PC-3 (cell line): Measurements from ENCODE around the gene SARDH. TPM values are rescaled to one million over a fixed set of nuclear protein-coding genes. Genes with fewer than 3 reads are reported as not detected.
"Not testable (repeated sequence)": the region's sequence is repeated elsewhere in the genome, so short reads cannot be mapped to it uniquely, and the experiment has no call there.

ENCODE experiments used
- ATAC-seq: fragments of 200-7000 bp; cut with Tn5 transposase; 2 replicates; pipeline ENCODE4 v1.9.1; 2020; ENCODE audit warnings: mild to moderate bottlenecking, moderate library complexity
- BruUV-seq: library from RNA; stranded (reverse); fragments of 400-500 nt; replicated peaks from 2 replicates; lab custom pipeline; 2021; lab: Mats Ljungman, UMichigan
- CTCF ChIA-PET: fragments of 300-600 bp; sonication (Branson Sonifier 250); formaldehyde crosslinking; loops from one replicate; lab custom pipeline; 2022; ENCODE audit warnings: antibody characterized with exemption; lab: Charles Lee
- POLR2A ChIA-PET: fragments of 300-600 bp; sonication (Branson Sonifier 250); formaldehyde crosslinking; loops from one replicate; lab custom pipeline; 2022; ENCODE audit warnings: antibody characterized with exemption; ENCODE audit not compliant: unreplicated experiment; lab: Charles Lee
- DNase-seq: peaks from one replicate; pipeline ENCODE4 v3.0.0-alpha.2; 2015
- H2AFZ ChIP-seq: fragments of 300-600 bp; sonication (generic); 2 replicates; pipeline ENCODE4 v1.6.0; 2016; ENCODE audit warnings: antibody characterized with exemption, low read length
- H3F3A ChIP-seq: fragments of 300-600 bp; sonication (generic); one replicate; pipeline ENCODE4 v1.6.0; 2017; ENCODE audit warnings: antibody characterized with exemption, low read length, control low read depth, mild to moderate bottlenecking; ENCODE audit not compliant: unreplicated experiment
- H3K27ac ChIP-seq: fragments of 300-600 bp; sonication (generic); 2 replicates; pipeline ENCODE4 v1.5.1; 2016; ENCODE audit warnings: mild to moderate bottlenecking, low read length
- H3K27me3 ChIP-seq: fragments of 300-600 bp; sonication (generic); 2 replicates; pipeline ENCODE4 v1.6.1; 2016; ENCODE audit warnings: low read length, mixed read lengths
- H3K36me3 ChIP-seq: fragments of 300-600 bp; sonication (generic); 2 replicates; pipeline ENCODE4 v1.6.1; 2016; ENCODE audit warnings: low read depth, mixed run types, low read length, mixed read lengths
- H3K4me1 ChIP-seq: fragments of 300-600 bp; sonication (generic); 2 replicates; pipeline ENCODE4 v1.5.1; 2016; ENCODE audit warnings: low read length; ENCODE audit not compliant: insufficient read depth
- H3K4me2 ChIP-seq: fragments of 300-600 bp; sonication (generic); 2 replicates; pipeline ENCODE4 v1.6.0; 2016; ENCODE audit warnings: low read length
- H3K4me3 ChIP-seq: fragments of 300-600 bp; sonication (generic); 2 replicates; pipeline ENCODE4 v1.5.1; 2016; ENCODE audit warnings: mild to moderate bottlenecking, low read length, mixed read lengths
- H3K79me2 ChIP-seq: fragments of 300-600 bp; sonication (generic); 2 replicates; pipeline ENCODE4 v1.6.1; 2017; ENCODE audit warnings: low read length, mixed read lengths
- H3K9ac ChIP-seq: fragments of 300-600 bp; sonication (generic); 2 replicates; pipeline ENCODE4 v1.6.0; 2016; ENCODE audit warnings: mild to moderate bottlenecking, low read length
- H3K9me2 ChIP-seq: fragments of 300-600 bp; sonication (generic); replicated peaks from 2 replicates; pipeline ENCODE4 v1.6.1; 2016; ENCODE audit warnings: mixed run types, low read length, mixed read lengths
- H3K9me3 ChIP-seq: fragments of 300-600 bp; sonication (generic); 2 replicates; pipeline ENCODE4 v1.6.1; 2016; ENCODE audit warnings: low read length, mixed read lengths
- H4K20me1 ChIP-seq: fragments of 300-600 bp; sonication (generic); 2 replicates; pipeline ENCODE4 v1.6.1; 2016; ENCODE audit warnings: low read length, mixed read lengths
- EZH2 ChIP-seq: fragments of 300-600 bp; sonication (generic); IDR thresholded peaks from one replicate; pipeline ENCODE4 v1.6.1; 2017; ENCODE audit warnings: antibody characterized with exemption, mild to moderate bottlenecking, low read length; ENCODE audit not compliant: unreplicated experiment
- EZH2phosphoT487 ChIP-seq: fragments of 300-600 bp; sonication (generic); IDR thresholded peaks from 2 replicates; pipeline ENCODE4 v1.6.1; 2018; ENCODE audit warnings: mild to moderate bottlenecking, antibody characterized with exemption, low read length, borderline replicate concordance
- intact Hi-C: fragments of 100-400 bp; cut with micrococcal nuclease; formaldehyde crosslinking; loops from 2 replicates; pipeline ENCODE4 v1.9.0; 2023
- total RNA-seq: library from RNA; depleted of rRNA; stranded (reverse); fragments of >200 nt; gene quantifications from 2 replicates; pipeline ENCODE4 v1.2.3, GENCODE V29; 2014
- TF ChIP-seq, protein P1 (sequence below): fragments of 300-600 bp; sonication (generic); conservative IDR thresholded peaks from 2 replicates; pipeline ENCODE4 v1.5.1; 2017; ENCODE audit warnings: antibody characterized with exemption, low read depth, mild to moderate bottlenecking, low read length

Gene SARDH
- total RNA-seq, 1 experiment from 2014 or later: 3.4 TPM

DNA sequence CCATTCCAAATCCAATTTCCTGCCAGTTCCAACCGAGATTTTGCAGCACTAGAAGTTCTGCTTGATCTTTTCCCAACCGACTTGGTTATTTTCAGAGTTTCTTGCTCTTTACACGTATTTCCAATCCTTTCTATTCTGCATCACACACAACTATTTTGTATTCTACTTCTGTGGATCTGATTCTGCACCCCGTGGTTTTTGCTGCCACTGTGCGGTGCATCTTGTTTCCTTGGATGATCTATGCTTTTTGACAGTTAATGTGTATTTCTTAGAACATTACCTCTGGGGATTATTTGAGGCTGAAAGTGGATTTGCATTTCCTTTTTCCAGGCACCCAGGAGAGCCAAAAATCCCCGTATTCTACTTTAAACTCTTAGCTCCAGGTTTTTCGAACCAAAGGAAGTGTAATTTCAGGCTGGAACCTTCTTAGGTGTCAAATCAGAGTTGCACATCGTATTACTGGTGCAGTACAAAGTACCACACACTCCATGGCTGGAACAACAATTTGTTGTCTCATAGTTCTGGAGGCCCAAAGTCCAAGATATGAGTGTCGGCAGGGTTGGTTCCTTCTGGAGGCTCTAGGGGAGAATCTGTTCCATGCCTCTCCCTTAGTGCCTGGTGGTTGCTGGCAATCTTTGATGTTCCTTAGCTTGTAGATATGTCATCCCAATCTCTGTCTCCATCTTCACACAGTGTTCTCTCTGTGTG, 14.7 kb upstream of the SARDH start:
- no peak for TF ChIP-seq EZH2phosphoT487
- TF ChIP-seq EZH2: no peak
- TF ChIP-seq, protein P1, sequence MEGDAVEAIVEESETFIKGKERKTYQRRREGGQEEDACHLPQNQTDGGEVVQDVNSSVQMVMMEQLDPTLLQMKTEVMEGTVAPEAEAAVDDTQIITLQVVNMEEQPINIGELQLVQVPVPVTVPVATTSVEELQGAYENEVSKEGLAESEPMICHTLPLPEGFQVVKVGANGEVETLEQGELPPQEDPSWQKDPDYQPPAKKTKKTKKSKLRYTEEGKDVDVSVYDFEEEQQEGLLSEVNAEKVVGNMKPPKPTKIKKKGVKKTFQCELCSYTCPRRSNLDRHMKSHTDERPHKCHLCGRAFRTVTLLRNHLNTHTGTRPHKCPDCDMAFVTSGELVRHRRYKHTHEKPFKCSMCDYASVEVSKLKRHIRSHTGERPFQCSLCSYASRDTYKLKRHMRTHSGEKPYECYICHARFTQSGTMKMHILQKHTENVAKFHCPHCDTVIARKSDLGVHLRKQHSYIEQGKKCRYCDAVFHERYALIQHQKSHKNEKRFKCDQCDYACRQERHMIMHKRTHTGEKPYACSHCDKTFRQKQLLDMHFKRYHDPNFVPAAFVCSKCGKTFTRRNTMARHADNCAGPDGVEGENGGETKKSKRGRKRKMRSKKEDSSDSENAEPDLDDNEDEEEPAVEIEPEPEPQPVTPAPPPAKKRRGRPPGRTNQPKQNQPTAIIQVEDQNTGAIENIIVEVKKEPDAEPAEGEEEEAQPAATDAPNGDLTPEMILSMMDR: no peak
- DNase-seq (no peak), ATAC-seq (no peak)
- Histone ChIP-seq H3K4me1 (no peaks in the 10 kb centered on the region), H3K4me2 (no peak overlapping the region), H3K36me3 (no peaks in the 10 kb centered on the region), H2AFZ (no peak overlapping the region), H3K9me3 (no peaks in the 10 kb centered on the region), H3K9ac (no peak overlapping the region), H3K27me3 (no peaks in the 10 kb centered on the region), H3K27ac (no peak overlapping the region), H3F3A (no peaks in the 10 kb centered on the region), H3K9me2 (no peaks in the 10 kb centered on the region), H3K4me3 (no peak overlapping the region), H4K20me1 (no peaks in the 10 kb centered on the region), H3K79me2 (no peaks in the 10 kb centered on the region)
- intact Hi-C loops: no loop called here
- BruUV-seq: no TSS peak
- CTCF ChIA-PET: no interaction called here
- POLR2A ChIA-PET: no interaction called here

DNA sequence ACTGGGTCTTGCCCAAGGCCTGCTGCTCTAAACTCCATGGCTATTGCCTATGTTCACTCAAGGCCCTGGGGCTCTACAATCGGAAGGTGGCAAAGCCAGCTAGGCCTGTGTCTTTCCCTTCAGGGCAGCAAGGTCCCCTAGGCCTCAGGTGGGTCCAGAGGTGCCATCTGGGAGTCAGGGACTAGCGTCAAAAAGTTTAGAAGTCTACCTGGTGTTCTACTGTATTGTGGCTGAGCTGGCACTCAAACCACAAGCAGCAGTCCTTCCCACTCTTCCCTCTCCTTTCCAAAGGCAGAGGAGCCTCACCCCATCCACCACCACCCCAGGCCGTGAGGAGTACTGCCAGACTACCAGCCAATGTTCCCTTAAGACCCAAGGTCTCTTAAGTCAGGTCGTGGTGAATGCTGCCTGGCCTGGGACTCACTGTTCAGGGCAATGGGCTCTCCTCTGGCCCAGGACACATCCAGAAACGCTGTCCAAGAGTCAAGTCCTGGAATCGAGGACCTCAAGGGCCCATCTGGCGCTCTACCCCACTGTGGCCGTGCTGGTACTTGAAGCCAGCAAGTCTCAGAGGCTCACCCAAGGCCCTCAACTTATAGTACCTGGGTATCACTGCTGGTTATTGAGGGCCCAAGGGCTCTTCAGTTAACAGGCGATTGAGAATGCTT, 13.0 kb upstream of the SARDH start:
- no peak overlapping the region for H3K27ac ChIP-seq
- ChIA-PET CTCF (no interaction called here), POLR2A (no interaction called here)
- H3K79me2 ChIP-seq: no peaks in the 10 kb centered on the region
- no peaks in the 10 kb centered on the region for H3K9me2 ChIP-seq
- no peaks in the 10 kb centered on the region for H4K20me1 ChIP-seq
- no peaks in the 10 kb centered on the region for H3K27me3 ChIP-seq
- no peaks in the 10 kb centered on the region for H3K9me3 ChIP-seq
- H3K4me3 ChIP-seq: no peak overlapping the region
- TF ChIP-seq EZH2 (no peak), EZH2phosphoT487 (no peak)
- TF ChIP-seq, protein P1: no peak
- no peaks in the 10 kb centered on the region for H3K36me3 ChIP-seq
- no peak for ATAC-seq
- H3F3A ChIP-seq: no peaks in the 10 kb centered on the region
- DNase-seq: no peak
- no peak overlapping the region for H2AFZ ChIP-seq
- H3K4me1 ChIP-seq: no peaks in the 10 kb centered on the region
- intact Hi-C loops: no loop called here
- no peak overlapping the region for H3K9ac ChIP-seq
- no peak overlapping the region for H3K4me2 ChIP-seq
- BruUV-seq: no TSS peak

DNA sequence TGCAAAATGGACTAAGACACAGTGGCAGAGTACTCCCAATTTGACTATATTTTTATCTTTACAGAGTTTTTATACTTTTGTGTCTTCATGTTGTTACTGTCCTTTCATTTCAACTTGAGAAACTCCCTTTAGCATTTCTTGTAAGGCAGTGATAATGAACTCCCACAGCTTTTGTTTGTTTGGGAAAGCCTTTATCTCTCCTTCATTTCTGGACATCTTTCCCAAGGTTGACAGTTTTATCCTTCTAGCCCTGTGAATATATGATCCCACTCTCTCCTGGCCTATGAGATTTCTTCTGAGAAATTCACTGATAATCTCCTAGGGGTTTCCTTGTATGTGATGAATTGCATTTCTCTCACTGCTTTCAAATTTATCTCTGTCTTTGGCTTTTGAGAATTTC, 9.2 kb upstream of the SARDH start:
- ATAC-seq (no peak), DNase-seq (no peak)

DNA sequence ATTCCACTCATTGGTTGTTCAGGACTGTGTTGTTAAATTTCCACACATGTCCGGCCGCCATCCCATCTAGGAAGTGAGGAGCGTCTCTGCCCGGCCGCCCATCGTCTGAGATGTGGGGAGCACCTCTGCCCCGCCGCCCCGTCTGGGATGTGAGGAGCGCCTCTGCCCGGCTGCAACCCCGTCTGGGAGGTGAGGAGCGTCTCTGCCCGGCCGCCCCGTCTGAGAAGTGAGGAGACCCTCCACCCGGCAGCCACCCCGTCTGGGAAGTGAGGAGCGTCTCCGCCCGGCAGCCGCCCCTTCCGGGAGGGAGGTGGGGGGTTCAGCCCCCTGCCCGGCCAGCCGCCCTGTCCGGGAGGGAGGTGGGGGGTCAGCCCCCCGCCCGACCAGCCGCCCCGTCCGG, 6.4 kb upstream of the SARDH start:
- H3K4me3 ChIP-seq, H3K4me1 ChIP-seq, H4K20me1 ChIP-seq, H3K27ac ChIP-seq, H3F3A ChIP-seq, POLR2A ChIA-PET, CTCF ChIA-PET, ATAC-seq, H3K79me2 ChIP-seq, H3K9ac ChIP-seq, DNase-seq, intact Hi-C loops, H2AFZ ChIP-seq, H3K36me3 ChIP-seq, H3K27me3 ChIP-seq, H3K9me2 ChIP-seq, H3K9me3 ChIP-seq, BruUV-seq, H3K4me2 ChIP-seq: not testable (repeated sequence)

More for the DNA sequence above, 9.2 kb upstream of the SARDH start:
- POLR2A ChIA-PET: no interaction called here
- no peaks in the 10 kb centered on the region for H3K79me2 ChIP-seq
- TF ChIP-seq EZH2phosphoT487: no peak
- TF ChIP-seq, protein P1: no peak
- no peak for TF ChIP-seq EZH2
- no peak overlapping the region for H3K4me2 ChIP-seq
- H3K9me2 ChIP-seq: no peaks in the 10 kb centered on the region
- no peaks in the 10 kb centered on the region for H3K27me3 ChIP-seq
- H3K4me3 ChIP-seq: no peak overlapping the region
- no peak overlapping the region for H3K9ac ChIP-seq
- no peaks in the 10 kb centered on the region for H4K20me1 ChIP-seq
- H2AFZ ChIP-seq: no peak overlapping the region
- CTCF ChIA-PET: no interaction called here
- no peak overlapping the region for H3K27ac ChIP-seq
- H3K36me3 ChIP-seq: no peaks in the 10 kb centered on the region
- no peaks in the 10 kb centered on the region for H3K9me3 ChIP-seq
- intact Hi-C loops: no loop called here
- no TSS peak for BruUV-seq
- no peaks in the 10 kb centered on the region for H3F3A ChIP-seq
- no peaks in the 10 kb centered on the region for H3K4me1 ChIP-seq
